Neural crest cell (in vitro differentiated cells): Measurements from ENCODE around the gene ADD1. TPM values are rescaled to one million over a fixed set of nuclear protein-coding genes. Genes with fewer than 3 reads are reported as not detected.
A peak's percentile ranks its signal among the peaks of the same experiment; 100 is the strongest.
"Not testable (repeated sequence)": the region's sequence is repeated elsewhere in the genome, so short reads cannot be mapped to it uniquely, and the experiment has no call there.

Experiments used
- DNase-seq: peaks from one replicate; pipeline ENCODE4 v3.0.0; 2021; ENCODE audit warnings: low read depth, mixed read lengths, low spot score
- H3K27ac Mint-ChIP-seq: one replicate; pipeline ENCODE4 v1.8.0; 2021; ENCODE audit warnings: mild to moderate bottlenecking, mixed read lengths; ENCODE audit not compliant: unreplicated experiment
- H3K27me3 Mint-ChIP-seq: 2 replicates; pipeline ENCODE4 v1.8.0; 2021; ENCODE audit warnings: low read depth, mild to moderate bottlenecking, mixed read lengths
- H3K36me3 Mint-ChIP-seq: 2 replicates; pipeline ENCODE4 v1.8.0; 2021; ENCODE audit warnings: low read depth, mild to moderate bottlenecking, mixed read lengths
- H3K4me1 Mint-ChIP-seq: 2 replicates; pipeline ENCODE4 v1.8.0; 2021; ENCODE audit warnings: mixed read lengths
- H3K4me3 Mint-ChIP-seq: one replicate; pipeline ENCODE4 v1.8.0; 2021; ENCODE audit warnings: mild to moderate bottlenecking, mixed read lengths
- H3K9me3 Mint-ChIP-seq: 2 replicates; pipeline ENCODE4 v1.8.0; 2021; ENCODE audit warnings: mixed read lengths
- total RNA-seq: library from RNA; stranded (reverse); gene quantifications from 2 replicates; pipeline ENCODE4 v1.2.1, GENCODE V29; 2021
- TF ChIP-seq, protein P1 (sequence below): fragments of 200-600 bp; sonication (generic); conservative IDR thresholded peaks from 2 replicates; pipeline ENCODE4 v1.5.0; 2021; ENCODE audit warnings: antibody characterized with exemption, mild to moderate bottlenecking

The ADD1 gene
- total RNA-seq, 1 donor from 2014 or later: 230 TPM

DNA sequence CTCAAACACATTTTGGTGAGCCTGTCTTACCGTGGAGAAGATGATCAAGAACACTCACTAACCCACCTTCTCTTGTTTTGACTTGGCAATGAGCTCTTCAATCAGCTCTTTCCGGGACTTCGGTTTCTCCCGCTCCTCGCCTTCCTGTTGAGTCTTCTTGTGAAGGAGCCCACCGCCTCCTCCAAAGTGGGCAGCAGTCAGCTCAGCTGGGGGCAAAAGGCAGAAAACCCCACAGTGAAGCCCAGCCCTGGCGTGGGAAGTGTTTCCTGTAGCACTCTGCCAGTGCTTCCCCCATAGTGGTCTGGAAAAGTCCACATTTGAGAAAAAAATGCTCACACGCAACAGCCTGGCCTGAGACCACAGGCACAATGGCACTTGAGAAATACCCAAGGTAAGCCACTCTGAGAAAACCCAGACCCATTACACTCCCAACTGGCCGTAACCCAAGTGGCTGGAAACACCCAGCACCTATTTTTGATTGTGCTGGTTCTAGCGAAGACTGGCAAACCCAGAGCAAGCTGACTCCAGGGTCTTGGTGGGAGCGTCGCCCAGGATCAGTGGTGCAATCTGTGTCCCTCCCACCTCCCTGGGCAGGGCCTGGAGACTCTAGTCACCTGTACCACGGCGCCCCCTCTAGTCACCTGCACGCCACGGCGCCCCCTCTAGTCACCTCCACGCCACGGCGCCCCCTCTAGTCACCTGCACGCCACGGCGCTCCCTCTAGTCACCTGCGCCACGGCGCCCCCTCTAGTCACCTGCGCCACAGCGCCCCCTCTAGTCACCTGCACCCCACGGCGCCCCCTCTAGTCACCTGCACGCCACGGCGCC lies 110.9 kb downstream of the ADD1 start:
- H3K4me3 Mint-ChIP-seq: no peak overlapping the region
- no peak for DNase-seq
- peaks cover 9% of the 10 kb centered on the region for H3K4me1 Mint-ChIP-seq
- TF ChIP-seq, protein P1, sequence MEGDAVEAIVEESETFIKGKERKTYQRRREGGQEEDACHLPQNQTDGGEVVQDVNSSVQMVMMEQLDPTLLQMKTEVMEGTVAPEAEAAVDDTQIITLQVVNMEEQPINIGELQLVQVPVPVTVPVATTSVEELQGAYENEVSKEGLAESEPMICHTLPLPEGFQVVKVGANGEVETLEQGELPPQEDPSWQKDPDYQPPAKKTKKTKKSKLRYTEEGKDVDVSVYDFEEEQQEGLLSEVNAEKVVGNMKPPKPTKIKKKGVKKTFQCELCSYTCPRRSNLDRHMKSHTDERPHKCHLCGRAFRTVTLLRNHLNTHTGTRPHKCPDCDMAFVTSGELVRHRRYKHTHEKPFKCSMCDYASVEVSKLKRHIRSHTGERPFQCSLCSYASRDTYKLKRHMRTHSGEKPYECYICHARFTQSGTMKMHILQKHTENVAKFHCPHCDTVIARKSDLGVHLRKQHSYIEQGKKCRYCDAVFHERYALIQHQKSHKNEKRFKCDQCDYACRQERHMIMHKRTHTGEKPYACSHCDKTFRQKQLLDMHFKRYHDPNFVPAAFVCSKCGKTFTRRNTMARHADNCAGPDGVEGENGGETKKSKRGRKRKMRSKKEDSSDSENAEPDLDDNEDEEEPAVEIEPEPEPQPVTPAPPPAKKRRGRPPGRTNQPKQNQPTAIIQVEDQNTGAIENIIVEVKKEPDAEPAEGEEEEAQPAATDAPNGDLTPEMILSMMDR: no peak
- H3K27me3 Mint-ChIP-seq: no peaks in the 10 kb centered on the region
- H3K36me3 Mint-ChIP-seq: peaks cover 21% of the 10 kb centered on the region
- no peak overlapping the region for H3K27ac Mint-ChIP-seq
- H3K9me3 Mint-ChIP-seq: no peaks in the 10 kb centered on the region

DNA sequence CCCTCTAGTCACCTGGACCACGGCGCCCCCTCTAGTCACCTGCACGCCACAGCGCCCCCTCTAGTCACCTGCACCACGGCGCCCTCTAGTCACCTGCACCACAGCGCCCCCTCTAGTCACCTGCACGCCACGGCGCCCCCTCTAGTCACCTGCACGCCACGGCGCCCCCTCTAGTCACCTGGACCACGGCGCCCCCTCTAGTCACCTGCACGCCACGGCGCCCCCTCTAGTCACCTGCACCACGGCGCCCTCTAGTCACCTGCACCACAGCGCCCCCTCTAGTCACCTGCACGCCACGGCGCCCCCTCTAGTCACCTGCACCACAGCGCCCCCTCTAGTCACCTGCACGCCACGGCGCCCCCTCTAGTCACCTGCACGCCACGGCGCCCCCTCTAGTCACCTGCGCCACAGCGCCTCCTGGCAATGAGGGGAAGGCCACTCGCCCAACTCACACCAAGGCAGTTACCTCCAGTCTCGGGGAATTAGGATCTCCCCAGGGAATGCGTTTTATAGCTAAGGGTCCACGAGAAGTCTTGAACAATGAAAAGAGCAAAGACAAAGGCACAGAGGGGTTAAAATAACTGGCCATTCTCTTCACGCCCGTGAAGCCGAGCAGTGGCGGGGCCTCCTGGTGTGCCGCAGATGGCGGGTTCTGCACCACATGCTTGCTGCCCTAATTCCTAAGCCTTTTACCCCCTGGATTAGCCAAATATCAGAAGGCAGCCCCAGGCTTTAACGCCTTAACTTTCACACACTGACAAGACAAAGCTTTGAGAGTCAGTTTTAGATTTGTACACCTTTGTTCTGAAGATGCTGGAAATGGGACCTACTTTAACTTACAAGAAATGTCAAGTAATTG lies 111.8 kb downstream of the ADD1 start:
- not testable (repeated sequence) for H3K9me3 Mint-ChIP-seq, H3K27me3 Mint-ChIP-seq, DNase-seq, H3K27ac Mint-ChIP-seq, H3K4me3 Mint-ChIP-seq
- H3K4me1 Mint-ChIP-seq: peaks cover 14% of the 10 kb centered on the region
- peaks cover 17% of the 10 kb centered on the region for H3K36me3 Mint-ChIP-seq

DNA sequence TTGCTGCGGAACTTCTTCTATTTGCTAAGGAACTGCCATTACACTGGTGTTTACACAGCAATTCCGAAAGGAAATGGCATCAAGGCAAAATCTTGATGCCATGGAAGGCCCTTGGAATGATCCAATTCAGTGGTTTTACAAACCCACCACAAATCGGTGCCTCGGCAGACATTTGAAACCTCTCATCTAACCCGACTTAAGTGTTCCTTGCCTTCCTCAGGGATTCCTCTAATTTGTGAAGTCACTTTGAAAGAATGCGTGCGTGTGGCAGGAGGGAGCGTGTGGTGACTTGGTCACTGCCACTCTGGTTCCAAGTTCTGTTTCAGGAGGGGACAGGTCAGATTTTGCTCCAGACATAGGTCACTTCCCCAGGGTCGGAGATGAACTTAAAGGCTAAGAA lies 114.8 kb downstream of the ADD1 start:
- Mint-ChIP-seq H3K36me3 (peaks cover 10% of the 10 kb centered on the region), H3K9me3 (no peaks in the 10 kb centered on the region), H3K27ac (peak overlapping the region; percentile 15), H3K27me3 (no peaks in the 10 kb centered on the region), H3K4me1 (peaks cover 27% of the 10 kb centered on the region), H3K4me3 (peak overlapping the region; percentile 34)
- no peak for DNase-seq
- TF ChIP-seq, protein P1: no peak

DNA sequence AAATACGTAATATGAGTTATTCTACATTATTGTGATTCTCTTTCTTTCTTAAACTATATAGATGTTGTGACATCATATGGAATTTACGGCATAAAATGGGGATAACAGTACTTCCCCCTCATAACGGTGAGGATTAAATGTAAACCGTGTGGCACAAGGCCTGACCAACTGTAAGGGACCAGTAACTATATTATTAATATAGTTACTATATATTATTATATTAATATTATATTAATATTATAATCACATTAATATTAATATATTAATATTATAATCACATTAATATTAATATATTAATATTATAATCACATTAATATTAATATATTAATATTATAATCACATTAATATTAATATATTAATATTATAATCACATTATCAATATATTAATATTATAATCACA lies 116.8 kb downstream of the ADD1 start:
- not testable (repeated sequence) for H3K27ac Mint-ChIP-seq
- H3K36me3 Mint-ChIP-seq: peaks cover 10% of the 10 kb centered on the region

DNA sequence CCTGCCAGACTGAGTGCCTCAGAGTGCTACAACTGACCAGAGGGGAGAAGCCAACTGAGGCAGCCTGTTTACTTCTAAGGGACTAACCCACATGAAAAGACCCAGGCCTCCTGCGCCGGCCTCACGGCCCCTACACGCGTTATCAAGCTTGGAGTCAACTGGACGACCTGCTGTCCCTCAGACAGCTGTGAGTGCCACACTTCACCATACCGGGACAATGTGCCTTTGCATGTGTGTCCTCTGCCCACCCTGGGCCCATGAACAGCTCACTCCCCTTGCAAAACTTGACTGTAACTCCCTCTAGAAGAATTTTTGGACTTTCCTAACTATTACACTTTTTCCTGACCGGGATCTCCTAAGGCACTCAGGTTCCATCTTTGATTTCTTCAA lies 117.8 kb downstream of the ADD1 start:
- no peak overlapping the region for H3K27ac Mint-ChIP-seq
- no peaks in the 10 kb centered on the region for H3K9me3 Mint-ChIP-seq
- H3K27me3 Mint-ChIP-seq: no peaks in the 10 kb centered on the region
- peaks cover 37% of the 10 kb centered on the region for H3K4me1 Mint-ChIP-seq
- no peak for DNase-seq
- TF ChIP-seq, protein P1: no peak
- H3K4me3 Mint-ChIP-seq: peak overlapping the region; percentile 86
- peaks cover 8% of the 10 kb centered on the region for H3K36me3 Mint-ChIP-seq

More for the DNA sequence above, 116.8 kb downstream of the ADD1 start:
- Mint-ChIP-seq H3K4me1 (peaks cover 37% of the 10 kb centered on the region), H3K4me3 (peak overlapping the region; percentile 66)
- not testable (repeated sequence) for DNase-seq, H3K27me3 Mint-ChIP-seq, H3K9me3 Mint-ChIP-seq

DNA sequence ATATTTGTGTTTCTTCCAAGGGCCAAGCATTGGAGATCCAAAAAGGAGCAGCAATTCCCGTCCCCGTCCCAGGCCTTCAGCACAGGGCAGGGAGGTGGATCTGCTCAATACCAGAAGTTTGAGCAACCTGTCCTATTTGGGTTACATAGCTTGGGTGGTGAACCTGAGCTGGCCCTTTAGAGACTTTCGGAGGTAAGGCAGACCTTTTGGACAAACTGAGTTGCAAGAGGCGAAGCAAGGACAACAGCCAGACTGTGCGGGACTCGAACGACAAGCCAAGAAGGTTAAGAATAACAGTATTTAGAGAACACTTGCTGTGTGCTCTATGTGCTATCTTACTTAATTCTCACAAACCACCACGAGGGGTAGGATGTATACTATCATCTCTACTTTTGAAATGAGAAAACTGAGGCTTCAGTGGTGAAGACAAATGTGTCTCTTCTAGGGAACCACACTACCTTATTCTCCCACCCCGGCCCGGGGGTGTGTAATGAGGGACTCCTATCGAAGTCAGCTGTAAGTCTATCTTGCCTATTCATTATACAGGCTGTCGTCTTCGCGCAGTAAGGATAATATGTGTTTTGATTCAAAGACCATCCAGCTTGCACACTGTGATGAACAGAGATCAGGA lies 118.3 kb downstream of the ADD1 start:
- no peak for DNase-seq
- peak overlapping the region; percentile 86 for H3K4me3 Mint-ChIP-seq
- no peaks in the 10 kb centered on the region for H3K27me3 Mint-ChIP-seq
- TF ChIP-seq, protein P1: peak; percentile 28
- H3K36me3 Mint-ChIP-seq: peaks cover 6% of the 10 kb centered on the region
- peaks cover 37% of the 10 kb centered on the region for H3K4me1 Mint-ChIP-seq
- H3K9me3 Mint-ChIP-seq: no peaks in the 10 kb centered on the region
- no peak overlapping the region for H3K27ac Mint-ChIP-seq
